ENCODE results near the gene TMEM207.

The TMEM207 gene

DNA sequence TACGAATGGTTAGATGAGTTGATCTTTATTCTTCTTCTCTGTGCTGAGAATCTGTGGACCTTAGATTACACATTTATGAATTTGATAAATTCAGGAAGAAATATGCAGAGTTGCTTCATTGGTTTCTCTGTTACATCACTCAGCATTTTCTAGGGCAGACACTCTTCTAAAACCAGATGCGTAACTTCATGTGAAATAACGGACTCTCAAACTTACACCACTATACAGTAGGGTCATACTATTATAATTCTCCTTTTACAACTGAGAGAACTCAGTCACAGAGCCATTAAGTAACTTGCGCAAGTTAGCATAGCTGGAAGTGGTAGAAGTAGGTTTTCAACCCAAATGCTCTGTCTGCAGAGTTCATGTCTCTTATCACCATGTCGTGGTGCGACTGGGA lies 5.7 kb downstream of the TMEM207 start:
- no peak for DNase-seq (ENCODE audit: low read depth in 2 of 2)

GRCh38 chr3:190443257-190443656 lies 6.4 kb downstream of the TMEM207 start:
- no peak for DNase-seq (ENCODE audit: low read depth in 2 of 2)

DNA sequence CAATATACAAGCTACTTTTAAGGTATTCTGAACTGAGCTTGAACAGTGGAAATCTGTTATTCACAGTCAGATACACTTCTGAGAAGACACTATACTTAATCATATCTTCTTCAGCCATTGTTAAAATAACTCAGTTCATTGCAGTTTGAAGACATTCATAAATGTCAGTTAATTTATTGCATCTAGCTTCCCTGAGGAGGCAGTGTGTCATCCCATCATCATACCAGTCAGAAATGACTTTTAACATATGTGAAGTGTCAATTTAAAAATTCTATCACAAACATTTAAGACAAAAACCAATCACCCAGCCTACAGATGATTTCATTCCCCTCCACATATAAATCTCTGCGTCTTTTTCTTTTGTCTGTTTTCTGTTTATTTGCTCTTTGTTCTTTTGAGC lies 7.5 kb downstream of the TMEM207 start:
- no peak for DNase-seq (ENCODE audit: low read depth in 2 of 2)

- DNase-seq (ENCODE audit: low read depth in 2 of 2), result no peak
These were observed 13.4 kb downstream of the TMEM207 start for GRCh38 chr3:190436331-190436730.

- DNase-seq (ENCODE audit: low read depth in 2 of 2), result no peak
These were observed 14.1 kb downstream of the TMEM207 start for GRCh38 chr3:190435618-190436017.

GRCh38 chr3:190433626-190434025 lies 16.1 kb downstream of the TMEM207 start:
- DNase-seq (ENCODE audit: low read depth in 2 of 2), result no peak

DNA sequence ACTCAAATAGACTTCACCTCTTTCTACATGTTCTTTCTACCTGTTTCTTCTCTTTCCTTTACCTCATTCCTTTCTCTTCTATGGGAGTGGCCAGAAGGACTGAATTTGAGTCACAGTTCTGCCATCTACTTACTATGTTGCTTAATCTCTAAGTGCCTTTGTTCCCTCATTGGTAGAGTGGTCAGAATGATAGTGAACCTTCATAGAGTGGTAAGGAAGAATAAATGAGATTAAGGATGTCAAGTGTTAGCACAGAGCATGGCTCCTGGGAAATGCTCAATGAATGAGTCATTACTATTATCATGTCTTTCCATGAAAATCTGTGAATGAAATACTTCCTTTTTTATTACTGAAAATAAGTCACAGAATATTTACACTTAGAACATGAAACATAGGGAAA lies 17.5 kb downstream of the TMEM207 start:
- no peak for DNase-seq (ENCODE audit: low read depth in 2 of 2)

DNA sequence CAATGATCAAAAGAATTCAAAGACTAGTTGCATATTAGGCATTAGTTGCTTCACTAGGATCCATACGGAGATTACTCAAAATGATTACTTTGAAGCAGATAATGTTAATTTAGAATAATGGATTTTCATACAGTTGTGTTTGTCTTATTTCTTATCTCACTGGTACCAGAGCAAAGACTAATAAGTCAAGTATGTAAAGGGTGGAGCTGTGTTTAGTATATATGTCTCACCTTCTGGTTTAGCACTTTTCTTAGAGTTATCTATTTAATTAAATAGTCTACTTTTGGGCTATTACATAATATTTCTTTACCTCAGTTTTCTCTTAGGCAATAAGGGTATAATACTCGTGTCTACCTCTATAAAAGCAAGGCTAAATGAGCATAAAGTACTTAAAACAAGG lies 18.8 kb downstream of the TMEM207 start:
- DNase-seq (ENCODE audit: low read depth in 2 of 2), result no peak

GRCh38 chr3:190429681-190430080 lies 20.0 kb downstream of the TMEM207 start:
- no peak for DNase-seq (ENCODE audit: low read depth in 2 of 2)

DNA sequence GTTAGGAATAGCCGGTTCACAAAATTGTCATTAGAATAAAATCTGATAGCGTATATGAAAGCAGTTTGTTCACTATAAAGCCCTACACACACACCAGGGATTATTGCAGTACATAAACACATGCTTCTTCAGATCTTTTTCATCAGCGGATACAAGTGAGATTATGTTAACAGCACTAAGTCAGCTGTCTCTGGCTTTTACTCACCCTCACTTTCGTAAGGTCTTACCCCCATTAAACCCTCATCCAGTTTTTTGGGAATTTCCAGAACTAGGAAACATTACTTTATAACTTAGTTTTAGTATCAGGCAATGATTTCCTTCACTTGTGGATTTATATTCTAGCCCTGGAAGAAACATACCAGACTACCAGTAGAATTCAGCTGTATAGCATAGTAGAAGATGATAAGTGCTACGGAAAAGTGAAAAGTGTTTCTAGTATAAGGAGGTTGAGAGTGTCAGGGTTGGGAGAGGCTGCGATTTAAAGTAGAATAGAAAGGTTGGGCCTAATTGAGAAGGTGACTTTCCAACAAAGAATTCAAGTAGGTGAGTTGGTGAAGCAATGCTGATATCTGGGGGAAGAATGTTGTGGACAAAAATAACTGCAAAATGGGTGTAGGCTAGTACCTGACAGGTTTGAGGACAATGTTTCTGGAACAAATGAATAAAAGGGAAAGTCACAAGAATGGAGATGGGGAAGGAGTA lies 22.7 kb downstream of the TMEM207 start:
- no peak for DNase-seq (ENCODE audit: low read depth in 2 of 2)

DNA sequence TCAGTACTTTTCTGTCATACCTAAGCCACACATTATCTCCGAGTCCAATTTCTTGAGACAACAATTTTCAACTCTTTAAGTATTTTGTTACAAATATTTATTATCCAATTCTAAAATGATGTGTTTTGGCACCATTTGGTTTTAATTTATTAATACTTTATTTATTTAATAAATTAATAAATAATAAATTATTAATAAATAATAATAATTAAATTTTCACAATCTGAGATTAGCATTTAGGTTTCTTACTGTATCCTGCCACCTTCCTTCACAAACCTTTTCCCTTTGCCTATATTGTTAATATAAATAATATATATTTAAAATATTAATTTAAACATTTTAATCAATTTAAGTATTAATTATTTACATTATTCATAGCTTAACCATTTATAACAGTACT lies 23.9 kb downstream of the TMEM207 start:
- no peak for DNase-seq (ENCODE audit: low read depth in 2 of 2)

DNA sequence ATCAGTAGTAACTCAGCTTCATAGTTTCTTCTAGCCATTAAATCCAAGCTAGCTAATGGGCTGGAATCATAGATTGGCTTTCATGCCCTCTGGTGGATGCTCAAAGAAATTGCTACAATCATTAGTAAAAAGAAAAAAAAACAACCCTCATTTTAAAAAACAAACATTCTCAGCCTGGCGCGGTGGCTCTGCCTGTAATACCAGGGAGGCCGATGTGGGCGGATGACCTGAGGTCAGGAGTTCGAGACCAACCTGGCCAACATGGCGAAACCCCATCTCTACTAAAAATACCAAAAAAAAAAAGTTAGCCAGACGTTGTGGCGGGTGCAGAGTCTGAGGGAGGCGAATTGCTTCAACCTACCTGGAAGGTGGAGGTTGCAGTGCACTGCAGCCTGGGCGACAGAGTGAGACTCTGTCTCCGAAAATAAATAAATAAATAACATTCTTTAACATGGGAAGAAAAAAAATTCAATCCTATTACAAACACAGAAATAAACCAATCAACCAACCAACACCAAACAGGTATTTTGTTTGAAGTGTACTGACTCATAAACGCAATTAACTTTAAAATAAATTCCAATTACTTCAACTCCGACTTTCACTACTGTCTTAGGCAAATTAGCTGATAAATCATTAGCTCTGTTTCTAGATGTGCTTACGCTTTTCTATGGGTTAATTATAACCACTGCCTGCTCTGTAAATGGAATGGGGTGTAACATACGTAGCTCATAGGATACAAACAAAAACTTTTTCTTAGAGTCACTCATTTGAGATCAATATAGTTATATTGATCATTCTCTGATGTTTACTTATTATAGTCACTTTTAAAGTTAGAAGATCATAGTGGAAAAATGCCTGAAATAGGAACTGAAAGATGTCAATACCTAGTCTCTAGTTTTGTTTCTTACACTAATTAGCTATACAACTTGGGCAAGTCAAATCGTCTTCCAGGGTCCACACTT lies 24.9 kb downstream of the TMEM207 start:
- peak; percentile 9 to 19 for DNase-seq (ENCODE audit: low read depth in 2 of 2)

- no peak for DNase-seq (ENCODE audit: low read depth in 2 of 2)
These were observed 25.6 kb downstream of the TMEM207 start for GRCh38 chr3:190424108-190424477.

- no peak for DNase-seq (ENCODE audit: low read depth in 2 of 2)
These were observed 35.4 kb downstream of the TMEM207 start for GRCh38 chr3:190414297-190414696.

DNA sequence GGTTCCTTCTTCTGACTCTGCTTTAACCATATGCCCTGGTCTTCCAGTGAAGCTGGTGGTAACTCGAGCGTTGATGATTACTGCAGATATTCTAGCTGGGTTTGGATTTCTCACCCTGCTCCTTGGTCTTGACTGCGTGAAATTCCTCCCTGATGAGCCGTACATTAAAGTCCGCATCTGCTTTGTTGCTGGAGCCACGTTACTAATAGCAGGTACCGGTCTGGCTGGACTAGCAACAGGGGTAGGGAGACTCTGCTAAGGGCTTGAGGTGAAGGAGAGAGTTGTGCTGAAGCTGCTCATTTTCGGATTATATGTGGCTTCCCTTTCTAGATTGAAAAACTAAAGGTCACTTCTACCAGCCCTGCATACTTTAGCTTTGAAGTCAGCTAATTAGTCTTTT lies 45.0 kb downstream of the TMEM207 start:
- no peak for DNase-seq (ENCODE audit: low read depth in 2 of 2)

DNA sequence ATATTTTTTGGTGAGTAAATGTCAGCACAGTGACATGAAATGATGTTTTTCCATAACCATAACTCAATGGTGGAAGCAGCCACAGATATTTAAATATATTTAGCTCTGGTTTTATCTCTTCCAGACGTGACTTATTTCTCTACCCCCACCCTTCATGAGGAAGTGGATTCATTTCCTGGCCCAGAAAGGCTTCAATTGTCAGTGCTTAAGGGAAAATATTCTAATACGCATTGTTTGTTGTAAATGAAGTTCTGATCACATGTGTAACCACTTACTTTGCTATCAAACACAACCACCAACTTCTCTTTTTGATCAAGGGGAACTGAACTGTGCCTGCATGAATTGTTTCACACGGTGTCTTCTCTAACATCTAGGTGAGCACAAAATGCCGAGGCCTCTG lies 47.7 kb downstream of the TMEM207 start:
- DNase-seq (ENCODE audit: low read depth in 2 of 2), result no peak

DNA sequence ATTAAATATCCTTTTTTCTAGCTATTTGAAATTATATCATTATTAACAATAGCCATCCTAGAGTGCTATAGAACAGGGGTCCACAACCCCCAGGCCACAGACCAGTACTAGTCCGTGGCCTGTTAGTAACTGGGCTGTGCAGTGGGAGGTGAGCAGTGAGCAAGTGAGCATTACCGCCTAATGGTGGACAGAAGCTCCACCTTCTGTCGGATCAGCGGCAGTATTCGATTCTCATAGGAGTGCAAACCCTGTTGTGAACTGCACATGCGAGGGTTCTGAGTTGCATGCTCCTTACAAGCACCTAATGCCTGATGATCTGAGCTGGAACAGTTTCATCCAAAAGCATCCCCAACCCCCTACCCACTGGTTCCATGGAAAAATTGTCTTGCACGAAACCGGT lies 50.0 kb downstream of the TMEM207 start:
- no peak for DNase-seq (ENCODE audit: low read depth in 2 of 2)

- no peak for DNase-seq (ENCODE audit: low read depth in 2 of 2)
These were observed 51.8 kb downstream of the TMEM207 start for GRCh38 chr3:190397889-190398288.

DNA sequence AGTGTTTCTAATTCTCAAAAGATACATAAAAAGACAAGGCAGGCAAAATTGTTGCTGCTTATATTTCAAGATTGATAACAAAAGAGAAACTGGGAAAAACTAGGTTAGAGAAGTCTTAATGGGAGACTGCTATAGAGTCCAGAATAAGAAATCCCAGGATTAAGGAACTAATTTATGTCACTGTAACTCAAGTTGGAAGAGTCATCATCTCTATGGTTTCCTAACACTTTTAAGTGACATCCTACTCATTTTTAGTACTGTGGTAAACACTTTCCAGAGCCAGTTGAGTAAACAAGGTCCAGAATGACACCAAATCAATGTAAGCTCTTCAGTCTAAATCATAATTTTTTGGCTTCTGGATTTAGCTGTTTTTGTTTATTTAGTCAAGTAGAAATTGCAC lies 53.7 kb downstream of the TMEM207 start:
- no peak for DNase-seq (ENCODE audit: low read depth in 2 of 2)

- DNase-seq (ENCODE audit: low read depth in 2 of 2), result no peak
These were observed 61.0 kb downstream of the TMEM207 start for GRCh38 chr3:190388703-190389102.

- no peak for DNase-seq (ENCODE audit: low read depth in 2 of 2)
These were observed 62.0 kb downstream of the TMEM207 start, which contains the start of gene CLDN16 for GRCh38 chr3:190387578-190388213. TSS of gene CLDN16 (plus strand) at chr3:190388163. CDS start at chr3:190388330, 167 bp downstream.

Measured in stimulated activated CD8-positive, alpha-beta memory T cell treated with anti-CD3 and anti-CD28 coated beads, Interleukin-2, amount 100 ng/mL, for 48 hours (primary cell).